B cell (primary cell): ENCODE results near the gene CTNNA3.

Experiments used
- EZH2 ChIP-seq: IDR thresholded peaks from 2 replicates; pipeline ENCODE4 v1.6.1; 2012; ENCODE audit warnings: borderline replicate concordance, low read depth, mild to moderate bottlenecking, moderate library complexity, low read length; ENCODE audit not compliant: insufficient read depth, poor library complexity, severe bottlenecking
- TF ChIP-seq, protein P1 (sequence below): fragments of 200-600 bp; IDR thresholded peaks from one replicate; pipeline ENCODE4 v1.8.0; 2022; ENCODE audit warnings: antibody characterized with exemption, mild to moderate bottlenecking

DNA sequence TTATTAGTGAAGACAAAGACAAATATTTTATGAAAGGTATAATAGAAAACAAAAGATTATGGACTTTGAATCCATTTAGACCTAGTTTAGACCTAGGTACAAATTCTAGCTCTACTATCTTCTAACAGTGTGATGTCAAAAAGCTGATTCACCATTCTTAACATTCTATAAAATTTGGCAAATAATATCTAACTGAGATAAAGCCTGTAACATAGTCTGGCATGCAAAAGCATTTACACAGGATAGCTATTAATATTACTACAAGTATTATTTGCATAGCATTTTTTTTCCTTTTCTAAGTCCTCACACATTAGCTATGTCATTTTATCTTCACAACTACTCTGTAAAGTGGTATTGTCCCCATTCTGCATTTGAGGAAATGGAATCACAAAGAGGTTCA, 949.7 kb downstream of the CTNNA3 start:
- TF ChIP-seq, protein P1, sequence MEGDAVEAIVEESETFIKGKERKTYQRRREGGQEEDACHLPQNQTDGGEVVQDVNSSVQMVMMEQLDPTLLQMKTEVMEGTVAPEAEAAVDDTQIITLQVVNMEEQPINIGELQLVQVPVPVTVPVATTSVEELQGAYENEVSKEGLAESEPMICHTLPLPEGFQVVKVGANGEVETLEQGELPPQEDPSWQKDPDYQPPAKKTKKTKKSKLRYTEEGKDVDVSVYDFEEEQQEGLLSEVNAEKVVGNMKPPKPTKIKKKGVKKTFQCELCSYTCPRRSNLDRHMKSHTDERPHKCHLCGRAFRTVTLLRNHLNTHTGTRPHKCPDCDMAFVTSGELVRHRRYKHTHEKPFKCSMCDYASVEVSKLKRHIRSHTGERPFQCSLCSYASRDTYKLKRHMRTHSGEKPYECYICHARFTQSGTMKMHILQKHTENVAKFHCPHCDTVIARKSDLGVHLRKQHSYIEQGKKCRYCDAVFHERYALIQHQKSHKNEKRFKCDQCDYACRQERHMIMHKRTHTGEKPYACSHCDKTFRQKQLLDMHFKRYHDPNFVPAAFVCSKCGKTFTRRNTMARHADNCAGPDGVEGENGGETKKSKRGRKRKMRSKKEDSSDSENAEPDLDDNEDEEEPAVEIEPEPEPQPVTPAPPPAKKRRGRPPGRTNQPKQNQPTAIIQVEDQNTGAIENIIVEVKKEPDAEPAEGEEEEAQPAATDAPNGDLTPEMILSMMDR = no peak
- no peak for TF ChIP-seq EZH2
